GM19328 (cell line): ENCODE data around the gene PNMA6E.

ENCODE experiments used
- ATAC-seq: cut with Tn5 transposase; IDR thresholded peaks from one replicate; pipeline ENCODE4 v1.9.1; 2021; ENCODE audit warnings: mild to moderate bottlenecking, moderate library complexity; ENCODE audit not compliant: unreplicated experiment

Gene PNMA6E

GRCh38 chrX:153361781-153362397, 39.3 kb downstream of the PNMA6E start:
- no peak for ATAC-seq

- ATAC-seq: no peak
These were observed 43.3 kb downstream of the PNMA6E start for GRCh38 chrX:153357877-153358276.

- no peak for ATAC-seq
These were observed 47.7 kb downstream of the PNMA6E start for GRCh38 chrX:153353416-153353815.

- no peak for ATAC-seq
These were observed 48.3 kb downstream of the PNMA6E start for GRCh38 chrX:153352858-153353257.

- no peak for ATAC-seq
These were observed 49.2 kb downstream of the PNMA6E start for GRCh38 chrX:153351981-153352380.

GRCh38 chrX:153349952-153350351, 51.2 kb downstream of the PNMA6E start:
- ATAC-seq: no peak

- ATAC-seq: no peak
These were observed 52.7 kb downstream of the PNMA6E start for GRCh38 chrX:153348421-153348820.

GRCh38 chrX:153347530-153347929, 53.6 kb downstream of the PNMA6E start:
- ATAC-seq: no peak
